CD4-positive, alpha-beta T cell treated with Interleukin-2 at 100 ng/mL for 4 hours (primary cell): Measurements from ENCODE around the gene ZNF674.
"Not testable (repeated sequence)": the region's sequence is repeated elsewhere in the genome, so short reads cannot be mapped to it uniquely, and the experiment has no call there.

Experiments
- DNase-seq: peaks from one replicate; pipeline ENCODE4 v3.0.0-alpha.2; 2020; ENCODE audit warnings: low spot score

Gene ZNF674

GRCh38 chrX:46463682-46464081 lies 81.5 kb downstream of the ZNF674 start:
- DNase-seq = peak; percentile 5

- DNase-seq = no peak
Observed at GRCh38 chrX:46461660-46462191, 83.5 kb downstream of the ZNF674 start.

DNA sequence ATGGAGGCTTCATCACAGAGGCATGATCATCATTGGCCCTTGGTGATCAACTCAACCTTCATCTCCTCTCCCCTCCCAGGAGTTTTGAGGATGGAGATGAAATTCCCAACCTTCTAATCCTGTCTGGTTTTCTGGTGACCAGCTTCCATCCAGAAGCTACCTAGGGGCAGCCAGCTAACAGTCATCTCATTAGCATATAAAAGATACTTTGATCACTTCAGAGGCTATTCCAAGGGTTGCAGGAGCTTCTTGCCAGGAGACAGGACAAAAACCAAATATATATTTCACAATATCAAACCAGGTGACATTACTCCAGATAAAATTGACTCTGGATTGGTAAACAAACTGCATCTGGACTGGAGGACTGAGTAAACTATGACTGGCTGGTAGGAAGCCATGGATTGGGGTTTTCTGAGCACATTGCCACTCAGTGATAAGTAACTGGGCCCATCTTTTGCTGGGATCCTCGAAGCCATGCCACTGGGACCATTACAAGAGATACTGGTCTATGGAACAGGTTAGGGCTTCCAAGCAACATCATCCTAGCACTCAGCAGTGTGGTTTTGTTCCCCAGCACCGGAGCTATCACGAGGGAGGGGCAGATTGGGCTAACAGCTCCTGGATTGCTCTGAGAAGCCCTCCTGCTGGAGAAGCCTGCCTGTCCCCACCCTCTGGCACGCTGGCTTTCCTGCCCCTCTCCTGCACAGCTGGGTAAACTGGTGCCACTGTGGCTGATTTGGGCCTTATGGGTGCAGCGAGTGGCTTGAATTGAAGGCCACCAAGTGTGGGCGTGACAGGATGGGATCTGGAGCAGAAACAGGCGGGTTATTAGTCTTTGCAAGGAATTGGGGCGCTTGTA lies 84.2 kb downstream of the ZNF674 start:
- DNase-seq = not testable (repeated sequence)

DNA sequence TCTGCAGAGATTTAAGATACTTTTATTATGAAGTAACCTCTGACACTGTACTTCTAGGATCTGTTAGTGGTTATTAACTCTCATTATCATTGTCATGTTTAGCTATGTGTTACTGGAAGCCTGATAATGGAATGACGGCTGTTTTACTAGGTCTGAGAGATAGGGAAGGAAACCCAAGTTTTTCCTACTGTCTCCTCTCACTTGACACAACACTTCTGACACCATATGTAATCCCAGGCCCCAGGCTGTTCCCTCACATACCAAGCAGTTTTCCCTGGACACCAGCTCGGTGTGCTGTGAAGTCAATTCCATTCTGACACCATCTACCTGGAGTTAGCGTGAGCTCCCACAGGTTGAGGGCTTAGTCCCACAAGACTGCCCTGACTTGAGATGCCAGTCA lies 85.6 kb downstream of the ZNF674 start:
- DNase-seq = no peak

DNA sequence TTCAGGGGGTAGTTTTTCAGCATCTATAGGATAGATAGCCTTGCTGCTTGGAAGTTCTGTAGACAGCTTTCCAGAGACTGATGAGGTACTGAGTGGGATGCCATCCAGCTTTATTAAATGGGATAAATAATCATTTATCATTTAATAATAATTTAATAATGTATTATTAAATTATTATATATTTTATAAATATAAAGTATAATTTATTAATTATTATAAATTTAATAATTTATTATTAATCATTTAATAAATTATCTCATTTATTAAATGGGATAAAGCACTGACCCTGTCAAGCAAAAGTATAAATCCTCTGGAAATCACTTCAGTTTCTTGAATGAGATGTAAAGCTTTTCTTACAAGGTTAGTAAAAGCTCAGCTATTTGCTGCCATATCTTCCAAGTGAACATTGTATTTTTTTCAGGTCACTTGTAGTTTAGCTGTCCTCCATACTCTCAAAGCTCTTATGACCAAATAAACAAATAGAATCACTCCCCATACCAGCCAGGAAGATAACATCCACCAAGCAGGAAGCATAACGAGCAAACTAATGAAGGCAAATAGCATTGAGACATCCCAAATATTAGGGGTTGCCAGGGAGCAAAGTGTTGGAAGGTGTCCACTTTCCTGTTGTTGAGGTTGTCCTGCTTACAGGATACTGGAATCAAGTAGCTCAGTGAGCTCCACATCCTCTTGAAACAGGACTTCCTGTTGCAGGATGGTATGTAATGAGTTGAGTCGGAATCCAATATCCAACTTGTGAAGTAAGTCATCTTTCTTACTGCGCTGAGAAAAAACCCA lies 88.9 kb downstream of the ZNF674 start:
- DNase-seq = no peak
